ENCODE data around the gene LIN7A. TPM values are rescaled to one million over a fixed set of nuclear protein-coding genes. Genes with fewer than 3 reads are reported as not detected.

The LIN7A gene
- total RNA-seq, 1 experiment from 2014 or later = 10.0 TPM

DNA sequence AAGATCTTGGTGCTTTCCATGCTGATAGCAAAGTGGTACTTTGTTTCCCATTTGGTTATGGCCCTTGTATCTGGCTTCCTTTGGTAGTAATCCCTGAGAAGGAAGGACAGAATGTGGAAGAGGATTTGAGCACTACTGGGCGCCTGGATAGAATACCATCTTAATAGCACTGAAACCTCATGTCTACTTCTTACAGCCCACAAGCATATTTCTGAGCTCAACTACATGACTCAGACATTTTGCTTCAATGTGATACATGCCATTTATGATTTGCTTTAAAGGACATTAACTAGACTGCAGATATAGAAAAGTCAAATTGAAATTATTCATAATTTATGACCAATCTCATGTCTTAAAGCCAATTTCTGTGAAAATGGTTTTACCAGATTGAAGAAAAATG lies 80.4 kb downstream of the LIN7A start:
- peak overlapping the region; percentile 42 for H3K27ac ChIP-seq (ENCODE audit: low read depth, low read length, poor library complexity, severe bottlenecking)
- H3K9me3 ChIP-seq (ENCODE audit: low read depth, low read length, poor library complexity, severe bottlenecking) = no peaks in the 10 kb centered on the region
- TF ChIP-seq, protein P1, sequence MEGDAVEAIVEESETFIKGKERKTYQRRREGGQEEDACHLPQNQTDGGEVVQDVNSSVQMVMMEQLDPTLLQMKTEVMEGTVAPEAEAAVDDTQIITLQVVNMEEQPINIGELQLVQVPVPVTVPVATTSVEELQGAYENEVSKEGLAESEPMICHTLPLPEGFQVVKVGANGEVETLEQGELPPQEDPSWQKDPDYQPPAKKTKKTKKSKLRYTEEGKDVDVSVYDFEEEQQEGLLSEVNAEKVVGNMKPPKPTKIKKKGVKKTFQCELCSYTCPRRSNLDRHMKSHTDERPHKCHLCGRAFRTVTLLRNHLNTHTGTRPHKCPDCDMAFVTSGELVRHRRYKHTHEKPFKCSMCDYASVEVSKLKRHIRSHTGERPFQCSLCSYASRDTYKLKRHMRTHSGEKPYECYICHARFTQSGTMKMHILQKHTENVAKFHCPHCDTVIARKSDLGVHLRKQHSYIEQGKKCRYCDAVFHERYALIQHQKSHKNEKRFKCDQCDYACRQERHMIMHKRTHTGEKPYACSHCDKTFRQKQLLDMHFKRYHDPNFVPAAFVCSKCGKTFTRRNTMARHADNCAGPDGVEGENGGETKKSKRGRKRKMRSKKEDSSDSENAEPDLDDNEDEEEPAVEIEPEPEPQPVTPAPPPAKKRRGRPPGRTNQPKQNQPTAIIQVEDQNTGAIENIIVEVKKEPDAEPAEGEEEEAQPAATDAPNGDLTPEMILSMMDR (conservative IDR thresholded peaks at IDR 0.05; ENCODE audit: low read depth, low read length) = no peak
- TF ChIP-seq EZH2 (IDR thresholded peaks at IDR 0.05; ENCODE audit: borderline replicate concordance, low read depth, low read length, poor library complexity, severe bottlenecking) = no peak
- no peak for DNase-seq (ENCODE audit: low spot score)
- no peak overlapping the region for H3K4me3 ChIP-seq (ENCODE audit: low read depth, low read length, poor library complexity, severe bottlenecking)
- no peaks in the 10 kb centered on the region for H3K36me3 ChIP-seq (ENCODE audit: insufficient read depth, low read length, poor library complexity, severe bottlenecking)
- BruUV-seq (replicated peaks) = no TSS peak
- no peaks in the 10 kb centered on the region for H3K27me3 ChIP-seq (replicated peaks; ENCODE audit: insufficient read depth, low read depth, low read length, poor library complexity)
- peaks cover 23% of the 10 kb centered on the region for H3K4me1 ChIP-seq (ENCODE audit: insufficient read depth, low read length, poor library complexity, severe bottlenecking)
- POLR2A ChIA-PET (ENCODE audit: low non-redundant PET) = no interaction called here
- CTCF ChIA-PET = interaction anchor here (1.3 kb wide), 1 partner anchor 20 kb away, joined by 3 read pairs; no protein-coding TSS in a partner anchor
- intact Hi-C loops (cut with micrococcal nuclease; ENCODE audit: unreplicated experiment) = loop anchor here (5.0 kb wide), 1 partner anchor 80 kb away; the partner anchor contains the start of gene LIN7A

DNA sequence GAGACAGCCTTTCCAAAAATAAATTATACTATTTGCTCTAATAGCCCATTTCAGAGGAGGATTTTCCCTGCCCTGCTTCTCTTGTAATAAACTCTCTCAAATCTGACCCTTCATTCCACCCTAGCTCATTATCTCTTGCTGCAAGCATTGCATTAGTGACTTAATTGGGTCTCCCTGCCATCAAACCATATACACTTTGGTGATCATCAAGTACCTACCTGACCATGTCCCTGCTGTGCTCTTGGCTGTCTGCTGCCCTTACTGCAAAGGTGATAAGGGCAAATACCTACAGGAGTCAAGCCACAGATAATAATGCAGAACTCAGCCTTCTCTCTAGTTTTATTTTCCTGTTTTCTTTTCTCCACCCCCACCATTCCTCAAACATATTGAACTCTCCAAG lies 88.4 kb downstream of the LIN7A start:
- intact Hi-C loops (cut with micrococcal nuclease; ENCODE audit: unreplicated experiment) = no loop called here
- Histone ChIP-seq H3K27ac (ENCODE audit: low read depth, low read length, poor library complexity, severe bottlenecking) (no peak overlapping the region), H3K27me3 (replicated peaks; ENCODE audit: insufficient read depth, low read depth, low read length, poor library complexity) (no peaks in the 10 kb centered on the region), H3K4me1 (ENCODE audit: insufficient read depth, low read length, poor library complexity, severe bottlenecking) (peaks cover 28% of the 10 kb centered on the region), H3K9me3 (ENCODE audit: low read depth, low read length, poor library complexity, severe bottlenecking) (no peaks in the 10 kb centered on the region), H3K4me3 (ENCODE audit: low read depth, low read length, poor library complexity, severe bottlenecking) (no peak overlapping the region), H3K36me3 (ENCODE audit: insufficient read depth, low read length, poor library complexity, severe bottlenecking) (no peaks in the 10 kb centered on the region)
- POLR2A ChIA-PET (ENCODE audit: low non-redundant PET) = no interaction called here
- CTCF ChIA-PET = no interaction called here
- BruUV-seq (replicated peaks) = no TSS peak
- no peak for DNase-seq (ENCODE audit: low spot score)
- no peak for TF ChIP-seq EZH2 (IDR thresholded peaks at IDR 0.05; ENCODE audit: borderline replicate concordance, low read depth, low read length, poor library complexity, severe bottlenecking)
- TF ChIP-seq, protein P1 (conservative IDR thresholded peaks at IDR 0.05; ENCODE audit: low read depth, low read length) = no peak

DNA sequence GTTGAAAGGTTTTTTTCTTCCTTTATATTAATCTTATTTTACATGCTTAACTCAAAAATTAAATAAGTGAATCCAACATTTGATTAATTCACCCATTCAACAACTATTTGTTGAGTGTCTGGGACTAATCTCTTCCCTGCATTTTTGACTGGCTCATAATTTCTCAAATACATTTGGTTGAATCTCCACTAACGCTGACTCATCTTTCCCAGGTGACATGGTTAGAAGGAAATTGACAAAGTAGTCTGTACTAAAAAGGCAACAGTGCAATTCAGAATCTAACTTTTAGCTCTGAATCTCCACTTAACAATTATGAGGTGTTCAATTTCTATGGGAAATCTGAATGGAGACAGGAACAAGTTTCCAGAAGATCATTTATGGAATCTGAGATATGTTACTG lies 88.9 kb downstream of the LIN7A start:
- POLR2A ChIA-PET (ENCODE audit: low non-redundant PET) = no interaction called here
- intact Hi-C loops (cut with micrococcal nuclease; ENCODE audit: unreplicated experiment) = no loop called here
- DNase-seq (ENCODE audit: low spot score) = no peak

More for the DNA sequence above, 88.9 kb downstream of the LIN7A start:
- no TSS peak for BruUV-seq (replicated peaks)
- Histone ChIP-seq H3K4me1 (ENCODE audit: insufficient read depth, low read length, poor library complexity, severe bottlenecking) (peaks cover 28% of the 10 kb centered on the region), H3K27ac (ENCODE audit: low read depth, low read length, poor library complexity, severe bottlenecking) (no peak overlapping the region), H3K27me3 (replicated peaks; ENCODE audit: insufficient read depth, low read depth, low read length, poor library complexity) (no peaks in the 10 kb centered on the region), H3K4me3 (ENCODE audit: low read depth, low read length, poor library complexity, severe bottlenecking) (no peak overlapping the region), H3K9me3 (ENCODE audit: low read depth, low read length, poor library complexity, severe bottlenecking) (no peaks in the 10 kb centered on the region), H3K36me3 (ENCODE audit: insufficient read depth, low read length, poor library complexity, severe bottlenecking) (no peaks in the 10 kb centered on the region)
- no peak for TF ChIP-seq EZH2 (IDR thresholded peaks at IDR 0.05; ENCODE audit: borderline replicate concordance, low read depth, low read length, poor library complexity, severe bottlenecking)
- TF ChIP-seq, protein P1 (conservative IDR thresholded peaks at IDR 0.05; ENCODE audit: low read depth, low read length) = no peak
- CTCF ChIA-PET = no interaction called here
